Smooth muscle cell (in vitro differentiated cells): ENCODE measurements around the gene EXTL2. TPM values are rescaled to one million over a fixed set of nuclear protein-coding genes. Genes with fewer than 3 reads are reported as not detected.
"Not testable (repeated sequence)": the region's sequence is repeated elsewhere in the genome, so short reads cannot be mapped to it uniquely, and the experiment has no call there.

Source experiments
- DNase-seq: peaks from one replicate; lab custom pipeline; 2025; ENCODE audit not compliant: unreplicated experiment; lab: John Stamatoyannopoulos, UW
- H2AFZ ChIP-seq: fragments of 200-600 bp; sonication (generic); 2 replicates; pipeline ENCODE4 v1.6.0; 2016; ENCODE audit warnings: antibody characterized with exemption, low read depth, mild to moderate bottlenecking
- H3F3A ChIP-seq: fragments of 200-600 bp; sonication (generic); 2 replicates; pipeline ENCODE4 v1.6.0; 2017; ENCODE audit warnings: antibody characterized with exemption, low read depth
- H3K27ac ChIP-seq: fragments of 200-600 bp; sonication (generic); 2 replicates; pipeline ENCODE4 v1.5.1; 2016; ENCODE audit warnings: low read depth, mild to moderate bottlenecking
- H3K27me3 ChIP-seq: fragments of 200-600 bp; sonication (generic); 2 replicates; pipeline ENCODE4 v1.6.1; 2016; ENCODE audit warnings: low read depth, mild to moderate bottlenecking
- H3K36me3 ChIP-seq: fragments of 200-600 bp; sonication (generic); 2 replicates; pipeline ENCODE4 v1.5.1; 2016; ENCODE audit warnings: low read depth
- H3K4me1 ChIP-seq: fragments of 200-600 bp; sonication (generic); 2 replicates; pipeline ENCODE4 v1.5.1; 2016; ENCODE audit warnings: low read depth
- H3K4me2 ChIP-seq: fragments of 200-600 bp; sonication (generic); 2 replicates; pipeline ENCODE4 v1.6.0; 2016; ENCODE audit warnings: mild to moderate bottlenecking
- H3K4me3 ChIP-seq: fragments of 200-600 bp; sonication (generic); 2 replicates; pipeline ENCODE4 v1.5.1; 2016; ENCODE audit warnings: mild to moderate bottlenecking
- H3K79me2 ChIP-seq: fragments of 200-600 bp; sonication (generic); 2 replicates; pipeline ENCODE4 v1.6.0; 2016; ENCODE audit warnings: low read depth, mild to moderate bottlenecking
- H3K9ac ChIP-seq: fragments of 200-600 bp; sonication (generic); 2 replicates; pipeline ENCODE4 v1.6.0; 2016; ENCODE audit warnings: low read depth
- H3K9me3 ChIP-seq: fragments of 200-600 bp; sonication (generic); replicated peaks from 2 replicates; pipeline ENCODE4 v1.5.1; 2016; ENCODE audit warnings: low read depth
- H4K20me1 ChIP-seq: fragments of 200-600 bp; sonication (generic); 2 replicates; pipeline ENCODE4 v1.6.0; 2016; ENCODE audit warnings: low read depth
- WGBS: methylation state at CpG from one replicate; pipeline ENCODE4 v1.1.7; 2016; ENCODE audit warnings: low lambda C conversion rate; 5-methylcytosine and 5-hydroxymethylcytosine counted together
- polyA plus RNA-seq: library from polyadenylated mRNA; unstranded; fragments of >200 nt; fragmentation: Nextera tagmentation; extraction: Ambion mirVana; gene quantifications from 2 replicates; pipeline ENCODE4 v1.2.1, GENCODE V29; 2016
- total RNA-seq: library from RNA; depleted of rRNA; stranded (reverse); fragments of >200 nt; gene quantifications from 2 replicates; pipeline ENCODE4 v1.2.3, GENCODE V29; 2014
- TF ChIP-seq, protein P1 (sequence below): fragments of 200-600 bp; sonication (generic); IDR thresholded peaks from 2 replicates; pipeline ENCODE4 v1.5.1; 2017; ENCODE audit warnings: borderline replicate concordance, mild to moderate bottlenecking, antibody characterized with exemption; ENCODE audit not compliant: insufficient read depth, poor library complexity, severe bottlenecking

Gene EXTL2
- total and polyA plus RNA-seq, 2 experiments from 2014 or later, result 51.9 to 54.3 TPM

GRCh38 chr1:100861379-100861778 is 33.3 kb downstream of the EXTL2 start:
- Histone ChIP-seq H3K4me3 (no peak overlapping the region), H3K4me2 (no peak overlapping the region), H3K36me3 (no peaks in the 10 kb centered on the region), H3K9ac (no peak overlapping the region), H3K79me2 (no peaks in the 10 kb centered on the region), H3F3A (no peaks in the 10 kb centered on the region), H3K9me3 (no peaks in the 10 kb centered on the region), H3K4me1 (no peaks in the 10 kb centered on the region), H4K20me1 (no peaks in the 10 kb centered on the region), H2AFZ (no peak overlapping the region), H3K27ac (no peak overlapping the region), H3K27me3 (no peaks in the 10 kb centered on the region)
- DNase-seq, result no peak
- TF ChIP-seq, protein P1, sequence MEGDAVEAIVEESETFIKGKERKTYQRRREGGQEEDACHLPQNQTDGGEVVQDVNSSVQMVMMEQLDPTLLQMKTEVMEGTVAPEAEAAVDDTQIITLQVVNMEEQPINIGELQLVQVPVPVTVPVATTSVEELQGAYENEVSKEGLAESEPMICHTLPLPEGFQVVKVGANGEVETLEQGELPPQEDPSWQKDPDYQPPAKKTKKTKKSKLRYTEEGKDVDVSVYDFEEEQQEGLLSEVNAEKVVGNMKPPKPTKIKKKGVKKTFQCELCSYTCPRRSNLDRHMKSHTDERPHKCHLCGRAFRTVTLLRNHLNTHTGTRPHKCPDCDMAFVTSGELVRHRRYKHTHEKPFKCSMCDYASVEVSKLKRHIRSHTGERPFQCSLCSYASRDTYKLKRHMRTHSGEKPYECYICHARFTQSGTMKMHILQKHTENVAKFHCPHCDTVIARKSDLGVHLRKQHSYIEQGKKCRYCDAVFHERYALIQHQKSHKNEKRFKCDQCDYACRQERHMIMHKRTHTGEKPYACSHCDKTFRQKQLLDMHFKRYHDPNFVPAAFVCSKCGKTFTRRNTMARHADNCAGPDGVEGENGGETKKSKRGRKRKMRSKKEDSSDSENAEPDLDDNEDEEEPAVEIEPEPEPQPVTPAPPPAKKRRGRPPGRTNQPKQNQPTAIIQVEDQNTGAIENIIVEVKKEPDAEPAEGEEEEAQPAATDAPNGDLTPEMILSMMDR, result no peak
- 31% methylated on average over 1 of the region's 1 CpG for WGBS

DNA sequence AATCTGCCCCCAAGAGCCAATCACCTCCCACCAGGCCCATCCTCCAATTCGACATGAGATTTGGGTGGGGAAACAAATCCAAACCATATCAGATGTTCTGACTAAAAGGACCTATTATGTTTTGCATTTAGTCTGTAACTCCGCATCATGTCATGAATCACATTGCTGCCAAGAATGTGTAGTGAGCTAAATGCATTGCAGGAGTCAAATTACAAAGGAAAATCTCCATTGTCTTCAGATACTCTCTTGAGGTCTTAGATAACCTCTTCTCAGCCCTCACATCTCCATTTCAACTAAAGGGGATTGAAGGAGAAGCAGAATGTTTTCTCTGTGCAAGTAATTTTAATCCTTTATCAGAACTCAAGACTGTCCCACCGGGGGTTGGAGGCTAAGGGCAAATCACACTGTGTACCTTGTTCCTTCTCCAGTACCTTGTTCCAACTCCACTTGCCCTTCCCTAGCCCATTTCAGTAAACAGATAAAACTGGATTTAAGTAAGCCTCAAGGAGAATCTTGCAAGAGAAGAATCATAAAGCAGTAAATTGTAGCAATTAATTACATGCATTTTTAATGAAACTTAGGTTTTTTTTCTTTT is 34.1 kb downstream of the EXTL2 start:
- Histone ChIP-seq H3K9me3 (no peaks in the 10 kb centered on the region), H2AFZ (no peak overlapping the region), H3K27ac (no peak overlapping the region), H3K36me3 (no peaks in the 10 kb centered on the region), H3K4me2 (no peak overlapping the region), H4K20me1 (no peaks in the 10 kb centered on the region), H3F3A (no peaks in the 10 kb centered on the region), H3K79me2 (no peaks in the 10 kb centered on the region), H3K4me1 (no peaks in the 10 kb centered on the region), H3K9ac (no peak overlapping the region), H3K27me3 (no peaks in the 10 kb centered on the region), H3K4me3 (no peak overlapping the region)
- no peak for DNase-seq
- WGBS, result 77% methylated on average over 3 of the region's 3 CpGs
- TF ChIP-seq, protein P1, result no peak

DNA sequence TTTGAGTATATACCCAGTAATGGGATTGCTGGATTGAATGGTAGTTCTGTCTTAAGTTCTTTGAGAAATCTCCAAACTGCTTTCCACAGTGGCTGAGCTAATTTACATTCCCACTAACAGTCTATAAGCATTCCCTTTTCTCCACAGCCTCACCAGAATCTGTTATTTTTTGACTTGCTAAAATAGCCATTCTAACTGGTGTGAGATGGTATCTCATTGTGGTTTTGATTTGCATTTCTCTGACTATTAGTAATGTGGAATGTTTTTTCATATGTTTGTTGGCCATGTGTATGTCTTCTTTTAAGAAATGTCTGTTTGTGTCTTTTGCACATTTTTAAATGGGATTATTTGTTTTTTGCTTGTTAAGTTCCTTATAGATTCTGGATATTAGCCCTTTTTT is 39.5 kb downstream of the EXTL2 start:
- not testable (repeated sequence) for H4K20me1 ChIP-seq, H2AFZ ChIP-seq, H3K79me2 ChIP-seq, H3K27ac ChIP-seq, H3K9ac ChIP-seq, H3K36me3 ChIP-seq, H3K4me1 ChIP-seq, DNase-seq, H3K4me3 ChIP-seq, H3F3A ChIP-seq, H3K27me3 ChIP-seq, H3K4me2 ChIP-seq, H3K9me3 ChIP-seq

- H3F3A ChIP-seq, result no peaks in the 10 kb centered on the region
- no peak overlapping the region for H3K4me3 ChIP-seq
- 95% methylated on average over 3 of the region's 3 CpGs for WGBS
- H3K36me3 ChIP-seq, result no peaks in the 10 kb centered on the region
- H3K9me3 ChIP-seq, result no peaks in the 10 kb centered on the region
- H3K79me2 ChIP-seq, result no peaks in the 10 kb centered on the region
- peaks cover 13% of the 10 kb centered on the region for H3K27me3 ChIP-seq
- no peak overlapping the region for H3K9ac ChIP-seq
- no peaks in the 10 kb centered on the region for H4K20me1 ChIP-seq
- no peak for DNase-seq
- H3K27ac ChIP-seq, result no peak overlapping the region
- TF ChIP-seq, protein P1, result no peak
- H2AFZ ChIP-seq, result no peak overlapping the region
- H3K4me1 ChIP-seq, result peaks cover 1% of the 10 kb centered on the region
- no peak overlapping the region for H3K4me2 ChIP-seq
Observed at GRCh38 chr1:100852976-100853375, 41.7 kb downstream of the EXTL2 start.
